Upper lobe of right lung (tissue), 1 donor: ENCODE data around the gene SLCO2B1. TPM values are rescaled to one million over a fixed set of nuclear protein-coding genes. Genes with fewer than 3 reads are reported as not detected.

ENCODE experiments used
- ATAC-seq: fragments of 200-7000 bp; cut with Tn5 transposase; one replicate; pipeline ENCODE4 v1.9.1; 2020; ENCODE audit warnings: mild to moderate bottlenecking, moderate library complexity
- DNase-seq: peaks from one replicate; pipeline ENCODE4 v3.0.0-alpha.2; 2020
- H3K27ac ChIP-seq: fragments of 200-600 bp; one replicate; pipeline ENCODE4 v1.8.0; 2022
- H3K27me3 ChIP-seq: fragments of 200-600 bp; one replicate; pipeline ENCODE4 v1.8.0; 2022; ENCODE audit warnings: mild to moderate bottlenecking
- H3K36me3 ChIP-seq: fragments of 200-600 bp; one replicate; pipeline ENCODE4 v1.8.0; 2022
- H3K4me1 ChIP-seq: fragments of 200-600 bp; one replicate; pipeline ENCODE4 v1.8.0; 2022
- H3K4me3 ChIP-seq: fragments of 200-600 bp; one replicate; pipeline ENCODE4 v1.8.0; 2022; ENCODE audit warnings: mild to moderate bottlenecking
- H3K9me3 ChIP-seq: fragments of 200-600 bp; one replicate; pipeline ENCODE4 v1.8.0; 2022
- intact Hi-C: fragments of 100-400 bp; cut with DNase I; formaldehyde crosslinking; loops from one replicate; pipeline ENCODE4 v1.11.0; 2022
- total RNA-seq: library from RNA; stranded (reverse); fragmentation: NEBNext Ultra II Directional; extraction: Animal tissue kit (Norgen Biotek cat#: 25700); gene quantifications from one replicate; pipeline ENCODE4 v1.2.1, GENCODE V29; 2021
- TF ChIP-seq, protein P1 (sequence below): fragments of 200-600 bp; IDR thresholded peaks from one replicate; pipeline ENCODE4 v1.8.0; 2022; ENCODE audit warnings: antibody characterized with exemption
- donor health status: DM: no; HTN: yes; CAD: no; lungs with severe emphysema.

SLCO2B1 gene
- total RNA-seq, 1 donor from 2014 or later, result 204 TPM

DNA sequence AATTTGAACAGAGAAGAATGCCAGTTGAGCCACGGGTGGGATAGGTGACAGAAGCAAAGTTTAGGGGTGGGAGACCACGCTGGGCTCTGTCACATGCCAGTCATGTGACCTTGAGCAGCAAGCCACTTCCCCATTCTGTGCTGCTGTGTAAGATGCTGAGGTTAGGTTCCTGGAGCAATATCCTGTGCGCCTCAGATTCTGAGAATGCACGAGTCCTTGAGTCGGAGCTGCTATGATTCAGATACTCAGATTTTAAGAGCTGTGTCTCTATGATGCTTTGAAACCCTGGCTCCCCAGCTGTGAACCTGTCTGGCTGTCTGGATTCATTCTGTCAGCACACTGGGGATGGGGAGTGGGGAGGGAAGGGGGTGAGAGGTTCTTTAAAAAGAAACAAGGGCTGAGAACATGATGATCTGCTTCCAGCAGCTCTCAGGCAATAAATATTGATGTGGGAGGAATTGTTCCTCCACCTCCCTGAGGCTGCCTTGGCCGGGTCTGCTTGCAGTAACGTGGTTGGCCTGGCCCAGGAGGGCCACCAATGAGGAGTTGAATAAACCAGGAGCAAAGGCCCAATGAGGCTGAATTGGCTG lies 24.0 kb downstream of the SLCO2B1 start:
- peak overlapping the region; percentile 72 for H3K27ac ChIP-seq
- no peaks in the 10 kb centered on the region for H3K36me3 ChIP-seq
- peaks cover 20% of the 10 kb centered on the region for H3K4me1 ChIP-seq
- DNase-seq, result no peak
- H3K9me3 ChIP-seq, result no peaks in the 10 kb centered on the region
- H3K4me3 ChIP-seq, result no peak overlapping the region
- ATAC-seq, result peak; percentile 82
- intact Hi-C loops, result no loop called here
- H3K27me3 ChIP-seq, result no peaks in the 10 kb centered on the region
- TF ChIP-seq, protein P1, sequence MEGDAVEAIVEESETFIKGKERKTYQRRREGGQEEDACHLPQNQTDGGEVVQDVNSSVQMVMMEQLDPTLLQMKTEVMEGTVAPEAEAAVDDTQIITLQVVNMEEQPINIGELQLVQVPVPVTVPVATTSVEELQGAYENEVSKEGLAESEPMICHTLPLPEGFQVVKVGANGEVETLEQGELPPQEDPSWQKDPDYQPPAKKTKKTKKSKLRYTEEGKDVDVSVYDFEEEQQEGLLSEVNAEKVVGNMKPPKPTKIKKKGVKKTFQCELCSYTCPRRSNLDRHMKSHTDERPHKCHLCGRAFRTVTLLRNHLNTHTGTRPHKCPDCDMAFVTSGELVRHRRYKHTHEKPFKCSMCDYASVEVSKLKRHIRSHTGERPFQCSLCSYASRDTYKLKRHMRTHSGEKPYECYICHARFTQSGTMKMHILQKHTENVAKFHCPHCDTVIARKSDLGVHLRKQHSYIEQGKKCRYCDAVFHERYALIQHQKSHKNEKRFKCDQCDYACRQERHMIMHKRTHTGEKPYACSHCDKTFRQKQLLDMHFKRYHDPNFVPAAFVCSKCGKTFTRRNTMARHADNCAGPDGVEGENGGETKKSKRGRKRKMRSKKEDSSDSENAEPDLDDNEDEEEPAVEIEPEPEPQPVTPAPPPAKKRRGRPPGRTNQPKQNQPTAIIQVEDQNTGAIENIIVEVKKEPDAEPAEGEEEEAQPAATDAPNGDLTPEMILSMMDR, result no peak

DNA sequence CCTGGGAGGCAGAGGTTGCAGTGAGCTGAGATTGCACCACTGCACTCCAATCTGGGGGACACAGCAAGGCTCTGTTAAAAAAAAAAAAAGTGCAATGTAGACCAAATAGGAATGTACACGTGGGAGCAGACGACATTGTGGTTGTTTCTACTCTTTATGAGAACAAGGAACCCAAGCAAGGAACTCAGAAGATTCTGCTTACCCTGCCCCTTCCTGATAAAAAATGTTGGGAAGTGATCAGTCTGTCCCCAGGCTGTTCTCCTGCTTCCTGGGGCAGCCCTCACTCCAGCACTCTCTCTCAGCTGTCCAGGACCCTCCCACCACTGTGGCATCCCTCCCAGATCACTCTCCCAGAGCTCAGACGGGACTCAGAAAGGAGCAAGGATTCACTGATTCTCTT lies 31.8 kb downstream of the SLCO2B1 start:
- Histone ChIP-seq H3K27me3 (no peaks in the 10 kb centered on the region), H3K4me3 (no peak overlapping the region), H3K27ac (peak overlapping the region; percentile 73), H3K9me3 (no peaks in the 10 kb centered on the region), H3K36me3 (peaks cover 4% of the 10 kb centered on the region), H3K4me1 (peaks cover 24% of the 10 kb centered on the region)
- peak; percentile 50 for ATAC-seq
- TF ChIP-seq, protein P1, result no peak
- intact Hi-C loops, result no loop called here
- DNase-seq, result no peak

DNA sequence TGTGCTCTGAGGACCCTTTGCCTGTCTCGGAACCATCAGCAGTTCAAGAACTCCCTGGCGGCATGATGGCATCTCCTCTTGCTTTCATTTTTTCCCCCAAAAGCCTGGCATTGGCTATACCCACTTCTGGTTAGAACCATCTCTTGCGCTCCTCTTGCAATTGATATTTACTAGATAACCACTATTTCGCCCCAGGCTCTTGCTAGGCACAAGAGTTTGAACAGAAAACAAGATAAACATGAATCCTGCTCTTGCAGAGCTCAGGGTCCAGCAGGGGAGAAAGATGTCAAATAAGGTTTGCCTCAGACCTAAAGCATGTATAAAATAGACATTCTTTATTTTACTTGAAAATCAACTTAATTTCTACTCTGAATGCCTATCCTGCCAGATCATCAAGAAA lies 33.1 kb downstream of the SLCO2B1 start:
- Histone ChIP-seq H3K36me3 (peaks cover 4% of the 10 kb centered on the region), H3K9me3 (no peaks in the 10 kb centered on the region), H3K27me3 (no peaks in the 10 kb centered on the region), H3K4me3 (no peak overlapping the region), H3K27ac (no peak overlapping the region), H3K4me1 (peaks cover 28% of the 10 kb centered on the region)
- DNase-seq (no peak), ATAC-seq (no peak)
- TF ChIP-seq, protein P1, result no peak
- intact Hi-C loops, result no loop called here

DNA sequence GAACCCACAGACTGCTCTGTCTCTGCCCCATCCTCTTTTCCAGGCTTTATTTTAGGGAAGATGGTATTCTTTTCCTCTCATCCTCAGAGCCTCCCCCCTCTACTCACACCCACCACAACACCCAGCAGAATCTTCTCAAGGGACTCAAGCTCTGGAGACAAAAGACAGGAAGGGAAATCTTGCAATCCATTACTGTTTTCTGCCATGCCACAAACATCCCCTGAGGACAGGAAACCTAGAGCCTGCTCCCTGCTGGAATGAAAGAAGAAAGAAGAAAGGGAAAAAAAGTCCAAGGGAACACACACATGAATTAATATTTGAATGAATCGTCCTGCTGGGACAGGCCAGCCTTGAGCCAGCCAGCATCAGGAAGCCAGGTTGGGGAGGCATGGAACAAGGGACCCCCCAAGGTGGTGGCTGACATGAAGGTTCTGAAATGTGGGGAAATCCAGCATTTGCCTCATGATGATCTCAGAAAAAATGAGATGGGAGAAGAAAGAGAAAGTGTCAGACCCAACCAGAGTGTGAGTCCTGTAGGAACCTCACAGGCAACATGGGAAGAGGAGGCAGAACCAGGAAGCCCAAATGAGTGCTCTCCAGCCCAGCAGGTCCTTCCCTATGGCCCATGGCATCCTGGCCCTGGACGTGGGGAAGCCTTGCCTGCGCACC lies 34.0 kb downstream of the SLCO2B1 start:
- intact Hi-C loops, result no loop called here
- Histone ChIP-seq H3K4me1 (peaks cover 28% of the 10 kb centered on the region), H3K27ac (no peak overlapping the region), H3K9me3 (no peaks in the 10 kb centered on the region), H3K36me3 (peaks cover 4% of the 10 kb centered on the region), H3K27me3 (no peaks in the 10 kb centered on the region), H3K4me3 (no peak overlapping the region)
- TF ChIP-seq, protein P1, result no peak
- ATAC-seq (no peak), DNase-seq (no peak)

DNA sequence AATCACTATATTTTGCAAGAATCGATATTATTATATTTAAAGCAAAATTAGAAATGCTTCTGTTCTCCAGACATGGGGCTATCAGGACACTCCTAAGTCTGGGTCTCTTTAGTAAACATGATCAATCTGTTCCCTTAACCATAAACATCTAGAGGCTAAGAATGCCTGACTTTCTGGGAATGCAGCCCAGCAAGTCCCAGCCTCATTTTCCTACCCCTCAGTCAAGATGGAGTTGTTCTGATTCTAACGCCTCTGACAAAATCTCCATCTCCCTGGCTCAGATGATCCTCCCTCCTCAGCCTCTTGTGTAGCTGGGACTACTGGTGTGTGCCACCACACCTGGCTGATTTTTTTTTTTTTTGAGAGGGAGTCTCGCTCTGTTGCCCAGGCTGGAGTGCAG lies 35.0 kb downstream of the SLCO2B1 start:
- Histone ChIP-seq H3K27ac (no peak overlapping the region), H3K4me3 (no peak overlapping the region), H3K27me3 (no peaks in the 10 kb centered on the region), H3K36me3 (peaks cover 4% of the 10 kb centered on the region), H3K4me1 (peaks cover 26% of the 10 kb centered on the region), H3K9me3 (no peaks in the 10 kb centered on the region)
- intact Hi-C loops, result no loop called here
- DNase-seq (no peak), ATAC-seq (no peak)
- TF ChIP-seq, protein P1, result no peak
